AML-193 (cell line): Measurements from ENCODE around the gene ARMC12.
"Not testable (repeated sequence)": the region's sequence is repeated elsewhere in the genome, so short reads cannot be mapped to it uniquely, and the experiment has no call there.

Experiments used
- DNase-seq, 2 experiments: peaks; one replicate each; lab custom pipeline; 2025; lab: John Stamatoyannopoulos, UW

Gene ARMC12

GRCh38 chr6:35736982-35737412 is at the start of gene ARMC12:
TSS of gene ARMC12 (plus strand) at chr6:35737032. CDS start at chr6:35737109, 77 bp downstream.
- DNase-seq: no peak

GRCh38 chr6:35687658-35688604 is 48.9 kb upstream of the ARMC12 start:
- DNase-seq: no peak

- DNase-seq: peak; percentile 47 to 64
Measured at GRCh38 chr6:35688605-35689322, 48.1 kb upstream of the ARMC12 start, which contains the start of gene FKBP5. TSS of gene FKBP5 (minus strand) at chr6:35688915. CDS start at chr6:35642824, 46,091 bp downstream.

- not testable (repeated sequence) for DNase-seq
Measured at GRCh38 chr6:35690006-35690405, 46.8 kb upstream of the ARMC12 start.

- no peak for DNase-seq
Measured at GRCh38 chr6:35690484-35690883, 46.3 kb upstream of the ARMC12 start.

GRCh38 chr6:35691027-35691824 is 45.6 kb upstream of the ARMC12 start:
- DNase-seq: peak; percentile 91

GRCh38 chr6:35694462-35694861 is 42.4 kb upstream of the ARMC12 start:
- DNase-seq: no peak

- not testable (repeated sequence) for DNase-seq
Measured at GRCh38 chr6:35698430-35698829, 38.4 kb upstream of the ARMC12 start.

GRCh38 chr6:35698858-35699257 is 38.0 kb upstream of the ARMC12 start:
- DNase-seq: no peak

- DNase-seq: no peak
Measured at GRCh38 chr6:35703554-35703953, 33.3 kb upstream of the ARMC12 start.

GRCh38 chr6:35706468-35706867 is 30.4 kb upstream of the ARMC12 start:
- DNase-seq: peak; percentile 95 to 96

- DNase-seq: no peak
Measured at GRCh38 chr6:35707714-35708407, 29.0 kb upstream of the ARMC12 start.

GRCh38 chr6:35708585-35708984 is 28.2 kb upstream of the ARMC12 start:
- DNase-seq: no peak

GRCh38 chr6:35710241-35710847 is 26.5 kb upstream of the ARMC12 start:
- no peak for DNase-seq

GRCh38 chr6:35711731-35712130 is 25.1 kb upstream of the ARMC12 start:
- DNase-seq: no peak

GRCh38 chr6:35713006-35713767 is 23.6 kb upstream of the ARMC12 start:
- no peak for DNase-seq

- no peak for DNase-seq
Measured at GRCh38 chr6:35716798-35717197, 20.0 kb upstream of the ARMC12 start.

- no peak for DNase-seq
Measured at GRCh38 chr6:35717449-35718374, 19.1 kb upstream of the ARMC12 start.

- DNase-seq: no peak
Measured at GRCh38 chr6:35718375-35718736, 18.5 kb upstream of the ARMC12 start.
